Measurements from ENCODE around the gene SYP. TPM values are rescaled to one million over a fixed set of nuclear protein-coding genes. Genes with fewer than 3 reads are reported as not detected.
A peak's percentile ranks its signal among the peaks of the same experiment; 100 is the strongest.

SYP gene
- total and polyA plus RNA-seq, 9 of the 15 experiments (the other 6 are each of a cell fraction or from before 2014, with no cell fraction given): 0.48 to 5.1 (median 2.6) TPM

GRCh38 chrX:49244207-49244606 lies 44.2 kb upstream of the SYP start:
- peak overlapping the region; percentile 45; the same call in 1 of the 3 replicates for H3K27ac ChIP-seq (ENCODE audit: extremely low read depth, low read depth, low read length)
- peaks cover 53% of the 10 kb centered on the region; the same call in 2 of the 3 replicates for H3K36me3 ChIP-seq (ENCODE audit: control insufficient read depth, insufficient read depth, low read length)
- peak overlapping the region in 1 of 2 experiments; percentile 35; a peak in 1 of 4 replicates for H3K9ac ChIP-seq (ENCODE audit: insufficient read depth in 1 of 2, low read depth in 2 of 2, low read length in 2 of 2)
- BruUV-seq (replicated peaks): no TSS peak
- H4K20me1 ChIP-seq (replicated peaks; ENCODE audit: control insufficient read depth, insufficient read depth, low read length): no peaks in the 10 kb centered on the region
- peaks cover 32 to 51% of the 10 kb centered on the region in 2 experiments; a peak in 4 of 5 replicates for H3K4me1 ChIP-seq (replicated peaks in 1 of 2; ENCODE audit: control insufficient read depth in 2 of 2, insufficient read depth in 2 of 2, low read length in 2 of 2)
- H3K27me3 ChIP-seq (ENCODE audit: control insufficient read depth in 2 of 2, insufficient read depth in 2 of 2, low read length in 2 of 2): no peaks in the 10 kb centered on the region
- no peak overlapping the region for H3K4me3 ChIP-seq
- no peak overlapping the region for H2AFZ ChIP-seq (ENCODE audit: low read depth, low read length)
- intact Hi-C loops (cut with micrococcal nuclease): no loop called here
- peak in 2 of 4 experiments; percentile 78 to 79 for DNase-seq (ENCODE audit: extremely low read depth in 1 of 4, low spot score in 3 of 4)
- ChIA-PET POLR2A (no interaction called here), CTCF (ENCODE audit: low intra/inter-chr PET ratio) (no interaction called here)
- FAIRE-seq: peak; percentile 93
- no peaks in the 10 kb centered on the region; the same call in 2 of the 3 replicates for H3K79me2 ChIP-seq (ENCODE audit: control insufficient read depth, insufficient read depth, low read length)
- WGBS (ENCODE audit: insufficient coverage, low coverage, missing lambda C conversion rate): no CpG with 5 or more reads among the region's 2 CpGs
- in situ Hi-C loops (cut with MboI): no loop called here
- no peaks in the 10 kb centered on the region for H3K9me3 ChIP-seq (replicated peaks; ENCODE audit: control insufficient read depth, insufficient read depth, low read depth, low read length)
- peak overlapping the region; percentile 55; the same call in 1 of the 2 replicates for H3K4me2 ChIP-seq (ENCODE audit: insufficient read depth, low read length)
- no peaks in the 10 kb centered on the region for H3K9me1 ChIP-seq (ENCODE audit: control insufficient read depth, insufficient read depth, low read length)
- peak; percentile 69 for ATAC-seq
- TF ChIP-seq LEF1 (IDR thresholded peaks at IDR 0.05) (peak; percentile 90; the same call in 1 of the 2 replicates), COPS2 (conservative IDR thresholded peaks at IDR 0.05) (no peak), NCOR1 (IDR thresholded peaks at IDR 0.05) (peak; percentile 99), CCNT2 (IDR thresholded peaks at IDR 0.05; ENCODE audit: borderline replicate concordance, extremely low read depth, insufficient read length, low read depth, low read length) (peak; percentile 27), YBX1 (IDR thresholded peaks at IDR 0.05) (no peak), CEBPZ (IDR thresholded peaks at IDR 0.05; ENCODE audit: borderline replicate concordance, low read depth, low read length) (no peak), CHD2 (IDR thresholded peaks at IDR 0.05; ENCODE audit: low read depth, low read length) (no peak), GATA2 (CRISPR knock-in tag; IDR thresholded peaks at IDR 0.05) (peak; percentile 75), TOE1 (IDR thresholded peaks at IDR 0.05; ENCODE audit: borderline replicate concordance) (peak; percentile 83), TOE1 (CRISPR knock-in tag; IDR thresholded peaks at IDR 0.05; ENCODE audit: borderline replicate concordance, low read depth) (no peak), IRF9 (tag; IDR thresholded peaks at IDR 0.05) (0 out of 2 replicates have a peak, but pooled peaks have one; percentile 47), TRIM24 (IDR thresholded peaks at IDR 0.05) (peak; percentile 95 to 96), ZNF444 (CRISPR knock-in tag; IDR thresholded peaks at IDR 0.05) (no peak), CC2D1A (IDR thresholded peaks at IDR 0.05) (peak; percentile 99), STAT5A (IDR thresholded peaks at IDR 0.05; ENCODE audit: borderline replicate concordance, low read length) (peak; percentile 55; the same call in 1 of the 2 replicates), HNRNPL (IDR thresholded peaks at IDR 0.05; ENCODE audit: low read depth, low read length) (no peak), ZNF395 (CRISPR knock-in tag; IDR thresholded peaks at IDR 0.05) (no peak), ILF3 (IDR thresholded peaks at IDR 0.05; ENCODE audit: borderline replicate concordance) (no peak), RCOR1 (IDR thresholded peaks at IDR 0.05; ENCODE audit: borderline replicate concordance in 1 of 2, low read depth in 2 of 2, low read length in 2 of 2) (peak in 1 of 2 experiments; percentile 50; a peak in 1 of 4 replicates)
